ENCODE results near the gene NAA80. TPM values are rescaled to one million over a fixed set of nuclear protein-coding genes. Genes with fewer than 3 reads are reported as not detected.
A peak's percentile ranks its signal among the peaks of the same experiment; 100 is the strongest.

NAA80 gene
- total RNA-seq, 4 donors from 2014 or later, result 4.7 to 33.5 (median 24.0) TPM

DNA sequence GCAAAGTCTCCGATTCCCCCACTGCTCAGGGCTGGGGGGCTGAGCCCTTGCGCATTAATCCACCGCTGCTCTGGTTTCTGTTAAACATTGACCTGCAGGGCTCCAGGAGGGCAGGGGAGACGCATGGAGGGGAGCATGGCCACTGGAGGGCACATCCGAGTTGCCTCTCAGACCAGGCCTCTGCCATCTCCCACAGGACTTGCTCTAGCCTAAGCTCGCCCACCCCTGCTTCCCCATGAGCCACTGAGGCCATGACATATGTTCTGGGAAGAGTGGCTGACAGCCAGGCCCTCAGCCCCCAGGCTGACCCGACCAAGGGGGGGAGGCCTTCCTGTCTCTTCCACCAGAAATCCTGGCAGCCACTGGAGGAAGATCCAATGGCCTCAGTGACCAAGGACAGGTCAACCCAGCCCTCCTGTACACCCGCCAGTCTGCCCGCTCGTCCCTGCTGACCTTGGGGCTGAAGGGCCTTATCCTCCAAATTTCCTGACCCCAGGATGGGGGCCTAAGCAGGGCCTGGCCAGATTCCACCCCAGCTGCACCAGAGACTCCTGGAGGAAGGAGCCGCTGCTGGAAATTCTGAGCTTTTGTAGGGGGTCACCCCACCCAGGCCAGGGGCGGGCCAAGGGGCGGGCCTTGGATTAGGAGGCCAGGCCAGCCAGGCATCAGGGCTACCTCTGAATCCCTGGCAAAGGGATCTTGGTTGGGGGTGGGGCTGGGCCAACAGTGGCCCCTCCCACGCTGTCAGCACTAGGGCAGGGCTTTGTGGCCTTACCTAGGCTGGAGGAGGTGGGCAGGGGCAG lies 4.0 kb upstream of the NAA80 start, which contains the start of gene HYAL1:
Gene HYAL1 (minus strand): TSS at position 562 of the 803 bp plus-strand sequence. CDS start 618 bp downstream, outside the sequence.
- no peak for TF ChIP-seq POLR2A (IDR thresholded peaks at IDR 0.05)
- TF ChIP-seq, protein P1, sequence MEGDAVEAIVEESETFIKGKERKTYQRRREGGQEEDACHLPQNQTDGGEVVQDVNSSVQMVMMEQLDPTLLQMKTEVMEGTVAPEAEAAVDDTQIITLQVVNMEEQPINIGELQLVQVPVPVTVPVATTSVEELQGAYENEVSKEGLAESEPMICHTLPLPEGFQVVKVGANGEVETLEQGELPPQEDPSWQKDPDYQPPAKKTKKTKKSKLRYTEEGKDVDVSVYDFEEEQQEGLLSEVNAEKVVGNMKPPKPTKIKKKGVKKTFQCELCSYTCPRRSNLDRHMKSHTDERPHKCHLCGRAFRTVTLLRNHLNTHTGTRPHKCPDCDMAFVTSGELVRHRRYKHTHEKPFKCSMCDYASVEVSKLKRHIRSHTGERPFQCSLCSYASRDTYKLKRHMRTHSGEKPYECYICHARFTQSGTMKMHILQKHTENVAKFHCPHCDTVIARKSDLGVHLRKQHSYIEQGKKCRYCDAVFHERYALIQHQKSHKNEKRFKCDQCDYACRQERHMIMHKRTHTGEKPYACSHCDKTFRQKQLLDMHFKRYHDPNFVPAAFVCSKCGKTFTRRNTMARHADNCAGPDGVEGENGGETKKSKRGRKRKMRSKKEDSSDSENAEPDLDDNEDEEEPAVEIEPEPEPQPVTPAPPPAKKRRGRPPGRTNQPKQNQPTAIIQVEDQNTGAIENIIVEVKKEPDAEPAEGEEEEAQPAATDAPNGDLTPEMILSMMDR (IDR thresholded peaks at IDR 0.05), result peak in 2 of 4 experiments; percentile 13 to 16
- no peaks in the 10 kb centered on the region for H3K36me3 ChIP-seq
- H3K9me3 ChIP-seq, result no peaks in the 10 kb centered on the region
- peaks cover 0 to 6% of the 10 kb centered on the region in 2 donors for H3K4me1 ChIP-seq
- DNase-seq, result peak; percentile 67 to 79
- H3K27me3 ChIP-seq, result no peaks in the 10 kb centered on the region
- intact Hi-C loops (cut with DNase I; ENCODE audit: low total_unique reads), result no loop called here
- H3K27ac ChIP-seq, result peak within 1 kb of the TSS; percentile 69 to 79
- H3K4me3 ChIP-seq, result peak within 1 kb of the TSS in 1 of 2 donors; percentile 7

DNA sequence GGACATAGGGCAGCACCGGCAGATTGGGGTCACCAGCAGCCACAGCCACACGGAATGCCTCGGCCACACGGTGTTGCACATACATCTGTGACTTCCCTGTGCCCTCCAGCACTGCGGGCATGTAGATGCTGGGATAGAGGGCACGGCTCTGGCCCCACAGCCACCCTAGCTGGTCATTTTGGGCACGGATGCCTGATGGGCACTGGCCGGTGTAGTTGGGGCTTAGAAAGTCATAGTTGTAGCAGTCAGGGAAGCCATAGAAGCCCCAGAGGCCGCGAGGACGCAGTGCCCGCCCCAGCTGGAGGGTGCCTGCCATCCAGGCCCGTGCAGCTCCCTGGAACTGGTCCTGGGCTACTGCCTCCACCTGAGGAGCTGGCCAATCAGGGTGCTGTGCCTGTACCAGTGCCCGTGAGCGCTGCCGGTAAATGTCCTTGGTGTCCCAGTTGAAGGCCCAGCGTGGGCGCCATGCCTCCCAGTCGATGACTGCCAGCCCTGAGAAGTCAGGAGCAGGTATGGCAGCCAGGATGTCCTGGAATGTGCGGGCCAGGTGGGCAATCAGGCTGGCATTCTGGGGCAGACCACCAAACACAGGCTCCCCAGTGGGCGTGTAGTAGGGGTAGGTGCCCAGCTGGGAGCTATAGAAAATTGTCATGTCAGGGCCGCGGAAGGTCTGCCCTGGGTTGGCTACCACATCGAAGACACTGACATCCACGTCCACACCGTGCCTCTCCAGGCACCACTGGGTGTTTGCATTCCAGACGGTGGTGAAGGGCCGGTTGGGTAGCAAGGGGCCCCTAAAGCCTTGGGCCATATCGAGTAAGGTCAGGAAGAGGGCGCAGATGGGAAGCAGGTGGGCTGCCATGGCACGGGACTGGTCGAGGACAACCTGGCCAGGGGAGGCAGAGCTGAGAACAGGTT lies 3.1 kb upstream of the NAA80 start:
- no peak for DNase-seq
- Histone ChIP-seq H3K36me3 (no peaks in the 10 kb centered on the region), H3K4me1 (peaks cover 0 to 8% of the 10 kb centered on the region in 2 donors), H3K9me3 (no peaks in the 10 kb centered on the region), H3K27ac (peak overlapping the region; percentile 69 to 79), H3K27me3 (no peaks in the 10 kb centered on the region), H3K4me3 (peak overlapping the region in 1 of 2 donors; percentile 7)
- TF ChIP-seq, protein P1 (IDR thresholded peaks at IDR 0.05), result no peak
- intact Hi-C loops (cut with DNase I; ENCODE audit: low total_unique reads), result no loop called here

DNA sequence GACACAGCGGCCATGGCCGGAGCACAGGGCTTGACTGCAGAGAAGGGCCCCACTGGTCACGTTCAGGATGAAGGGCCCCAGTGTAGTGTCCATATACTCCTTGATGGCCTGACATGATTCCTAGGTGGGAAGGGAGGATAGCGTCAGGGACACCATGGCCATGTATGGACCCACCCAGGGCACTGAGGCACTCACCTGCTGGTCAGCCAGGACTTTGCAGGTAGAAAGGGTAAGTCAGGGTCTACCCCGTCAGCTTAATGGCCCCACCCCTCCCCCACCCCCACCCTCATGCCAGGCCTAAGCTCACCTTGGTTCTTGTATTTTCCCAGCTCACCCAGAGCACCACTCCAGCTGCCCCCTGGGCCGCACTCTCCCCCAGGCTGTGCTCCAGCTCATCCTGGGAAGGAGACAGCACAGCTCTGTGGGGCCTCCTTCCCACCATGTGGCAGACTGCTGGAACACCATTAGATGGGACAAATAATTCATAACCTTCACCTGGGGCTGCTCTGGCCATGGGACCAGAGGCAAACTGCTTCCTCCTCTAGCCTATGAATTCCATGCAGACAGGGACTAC lies 1.6 kb upstream of the NAA80 start:
- Histone ChIP-seq H3K36me3 (no peaks in the 10 kb centered on the region), H3K27ac (peak overlapping the region; percentile 85 to 87), H3K4me1 (peaks cover 0 to 8% of the 10 kb centered on the region in 2 donors), H3K27me3 (no peaks in the 10 kb centered on the region), H3K9me3 (no peaks in the 10 kb centered on the region), H3K4me3 (no peak overlapping the region)
- intact Hi-C loops (cut with DNase I; ENCODE audit: low total_unique reads), result no loop called here
- no peak for TF ChIP-seq POLR2A (IDR thresholded peaks at IDR 0.05)
- TF ChIP-seq, protein P1 (IDR thresholded peaks at IDR 0.05), result no peak
- no peak for DNase-seq

DNA sequence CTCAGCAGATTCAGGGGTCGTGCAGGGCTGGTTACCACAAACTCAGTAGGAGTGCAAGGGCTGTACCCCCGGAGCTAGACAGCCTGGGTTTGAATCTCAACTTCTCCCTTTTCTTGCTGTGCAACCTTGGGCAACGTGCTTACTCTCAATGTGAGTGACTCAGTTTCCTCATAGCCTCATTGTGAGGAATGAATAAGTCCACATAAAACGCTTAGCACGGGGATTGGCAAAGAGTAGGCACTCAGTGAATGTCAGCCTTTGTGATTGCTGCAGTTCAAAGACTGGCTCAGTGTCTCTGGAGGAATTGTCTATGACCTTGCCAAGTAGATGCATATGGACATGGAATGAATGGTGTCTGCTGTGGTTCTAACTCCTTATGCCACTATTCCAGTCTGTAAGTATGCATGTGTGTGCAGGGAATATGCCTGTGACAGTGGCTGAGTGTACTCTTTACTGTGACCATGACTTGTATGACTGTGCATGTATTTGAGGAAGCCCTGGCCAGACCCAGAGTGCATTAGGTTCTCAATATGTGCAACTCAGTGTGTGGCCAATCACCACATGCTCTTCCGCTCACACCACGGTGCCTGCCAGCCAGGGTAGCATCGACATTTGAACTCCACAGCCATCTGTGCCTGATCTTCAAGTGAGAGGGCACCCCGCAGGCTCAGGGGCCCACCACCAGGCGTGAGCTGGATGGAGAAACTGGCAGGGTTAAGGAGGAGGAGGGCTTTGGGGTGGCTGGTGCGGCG lies 900 bp upstream of the NAA80 start:
- Histone ChIP-seq H3K27me3 (no peaks in the 10 kb centered on the region), H3K36me3 (no peaks in the 10 kb centered on the region), H3K4me1 (peaks cover 0 to 8% of the 10 kb centered on the region in 2 donors), H3K27ac (peak overlapping the region; percentile 85 to 87), H3K4me3 (peak overlapping the region; percentile 46 to 48), H3K9me3 (no peaks in the 10 kb centered on the region)
- intact Hi-C loops (cut with DNase I; ENCODE audit: low total_unique reads), result no loop called here
- TF ChIP-seq, protein P1 (IDR thresholded peaks at IDR 0.05), result no peak
- DNase-seq, result peak in 1 of 2 donors; percentile 36
